ENCODE results near the gene TRPC5OS. TPM values are rescaled to one million over a fixed set of nuclear protein-coding genes. Genes with fewer than 3 reads are reported as not detected.

TRPC5OS gene
- total and polyA plus RNA-seq, 2 of the 4 experiments (the other 2 are of a cell fraction) = not detected

GRCh38 chrX:111881715-111882114 is 5.7 kb downstream of the TRPC5OS start:
- H3K14ac ChIP-seq (replicated peaks; ENCODE audit: low read depth, low read length) = no peak overlapping the region

More at GRCh38 chrX:111881715-111882114, 5.7 kb downstream of the TRPC5OS start:
- H2AK9ac ChIP-seq (replicated peaks; ENCODE audit: low read depth, low read length, poor library complexity) = no peak overlapping the region
- H3K23ac ChIP-seq (ENCODE audit: low read depth, low read length) = no peak overlapping the region
- no peak overlapping the region for H2BK20ac ChIP-seq (ENCODE audit: low read depth, low read length)
- no TSS peak for BruUV-seq (replicated peaks)
- intact Hi-C loops (cut with micrococcal nuclease) = no loop called here
- H2AK5ac ChIP-seq (ENCODE audit: low read depth, low read length) = no peak overlapping the region
- no peaks in the 10 kb centered on the region for H3K9me3 ChIP-seq (ENCODE audit: control insufficient read depth, insufficient read depth, low read length)
- H4K5ac ChIP-seq (ENCODE audit: low read depth, low read length) = no peak overlapping the region
- H3K27me3 ChIP-seq (ENCODE audit: control insufficient read depth, insufficient read depth, low read length) = peaks cover 4% of the 10 kb centered on the region
- CTCF ChIA-PET = no interaction called here
- no CpG with 5 or more reads among the region's 3 CpGs for WGBS, 2 experiments (ENCODE audit: extremely low coverage in 2 of 2, insufficient read length in 1 of 2)
- no peaks in the 10 kb centered on the region for H4K20me1 ChIP-seq (ENCODE audit: insufficient read depth, low read length)
- no peak overlapping the region for H2AFZ ChIP-seq (replicated peaks; ENCODE audit: low read length, poor library complexity)
- no peaks in the 10 kb centered on the region for H3K4me1 ChIP-seq (ENCODE audit: control insufficient read depth, insufficient read depth, low read length)
- H4K8ac ChIP-seq (ENCODE audit: low read depth in 2 of 2, low read length in 2 of 2) = no peak overlapping the region
- ATAC-seq (ENCODE audit: low read depth) (no peak), DNase-seq (no peak)
- dilution Hi-C loops (cut with HindIII; ENCODE audit: low sequenced_read_pairs, unreplicated experiment) = no loop called here
- no peak overlapping the region for H3K56ac ChIP-seq (ENCODE audit: extremely low read depth, insufficient read depth, low read length)
- H4K91ac ChIP-seq (ENCODE audit: insufficient read depth, low read depth, low read length) = no peak overlapping the region
- H3K4ac ChIP-seq (ENCODE audit: low read depth, low read length) = no peak overlapping the region
- H2BK5ac ChIP-seq (ENCODE audit: low read depth, low read length, poor library complexity, severe bottlenecking) = no peak overlapping the region
- no peaks in the 10 kb centered on the region for H3K36me3 ChIP-seq (ENCODE audit: control insufficient read depth, insufficient read depth, low read length)
- H3K4me2 ChIP-seq (ENCODE audit: low read depth, low read length) = no peak overlapping the region
- in situ Hi-C loops (cut with MboI; ENCODE audit: low sequenced_read_pairs) = no loop called here
- no peak overlapping the region for H2BK15ac ChIP-seq (ENCODE audit: low read depth, low read length)
- POLR2A ChIA-PET (ENCODE audit: unreplicated experiment) = no interaction called here
- no peak overlapping the region for H3K4me3 ChIP-seq (ENCODE audit: insufficient read depth, low read depth, low read length)
- H3K18ac ChIP-seq (ENCODE audit: low read depth, low read length) = no peak overlapping the region
- no peak overlapping the region for H2BK120ac ChIP-seq (ENCODE audit: low read depth, low read length)
- no peaks in the 10 kb centered on the region for H3K79me1 ChIP-seq (ENCODE audit: low read depth in 1 of 2, low read length in 2 of 2)
- no peak overlapping the region for H3K9ac ChIP-seq (ENCODE audit: low read depth, low read length)
- TF ChIP-seq RFX5 (IDR thresholded peaks at IDR 0.05; ENCODE audit: low read depth, low read length) (no peak), CEBPB (IDR thresholded peaks at IDR 0.05; ENCODE audit: low read depth, low read length) (no peak), ELK1 (IDR thresholded peaks at IDR 0.05; ENCODE audit: borderline replicate concordance, low read depth, low read length) (no peak), FOS (IDR thresholded peaks at IDR 0.05; ENCODE audit: low read depth, low read length) (no peak), RCOR1 (IDR thresholded peaks at IDR 0.05; ENCODE audit: insufficient replicate concordance, low read length) (no peak), SMC3 (IDR thresholded peaks at IDR 0.05; ENCODE audit: low read depth, low read length) (no peak), MAFK (IDR thresholded peaks at IDR 0.05; ENCODE audit: low read depth, low read length) (no peak), MAZ (IDR thresholded peaks at IDR 0.05; ENCODE audit: borderline replicate concordance, low read depth, low read length) (no peak), NFE2L2 (IDR thresholded peaks at IDR 0.05; ENCODE audit: low read depth, low read length) (no peak), BHLHE40 (IDR thresholded peaks at IDR 0.05; ENCODE audit: low read depth, low read length) (no peak), CTCF (conservative IDR thresholded peaks at IDR 0.05; ENCODE audit: low read depth, low read length) (no peak), USF2 (IDR thresholded peaks at IDR 0.05; ENCODE audit: low read depth, low read length) (no peak), MXI1 (IDR thresholded peaks at IDR 0.05; ENCODE audit: borderline replicate concordance, low read depth, low read length) (no peak), POLR2A (IDR thresholded peaks at IDR 0.05; ENCODE audit: low read depth, low read length) (no peak), CHD1 (IDR thresholded peaks at IDR 0.05; ENCODE audit: low read depth, low read length) (no peak), RAD21 (IDR thresholded peaks at IDR 0.05; ENCODE audit: low read length) (no peak)
- H3K27ac ChIP-seq (ENCODE audit: insufficient read depth, low read length) = no peak overlapping the region
- H3K9me1 ChIP-seq (ENCODE audit: insufficient read depth, low read length) = no peaks in the 10 kb centered on the region
